HG02970 (cell line): ENCODE data around the gene NEK5.
"Not testable (repeated sequence)": the region's sequence is repeated elsewhere in the genome, so short reads cannot be mapped to it uniquely, and the experiment has no call there.

ENCODE experiments used
- ATAC-seq: cut with Tn5 transposase; IDR thresholded peaks from one replicate; pipeline ENCODE4 v1.9.1; 2021; ENCODE audit warnings: mild to moderate bottlenecking, moderate library complexity, moderate number of reproducible peaks; ENCODE audit not compliant: unreplicated experiment, low FRiP score

NEK5 gene

DNA sequence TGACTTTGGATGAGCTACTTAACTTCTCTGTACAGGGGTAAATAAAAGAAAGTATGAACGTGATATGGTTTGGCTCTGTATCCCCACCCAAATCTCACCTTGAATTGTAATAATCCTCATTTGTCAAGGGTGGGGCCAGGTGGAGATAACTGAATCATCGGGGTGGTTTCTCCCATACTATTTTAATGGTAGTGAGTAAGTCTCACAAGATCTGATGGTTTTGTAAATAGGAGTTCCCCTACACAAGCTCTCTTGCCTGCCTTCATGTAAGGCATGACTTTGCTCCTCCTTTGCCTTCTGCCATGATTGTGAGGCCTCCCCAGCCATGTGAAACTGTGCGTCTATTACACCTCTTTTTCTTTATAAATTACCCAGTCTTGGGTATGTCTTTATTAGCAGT is 43.9 kb downstream of the NEK5 start:
- ATAC-seq, result not testable (repeated sequence)

DNA sequence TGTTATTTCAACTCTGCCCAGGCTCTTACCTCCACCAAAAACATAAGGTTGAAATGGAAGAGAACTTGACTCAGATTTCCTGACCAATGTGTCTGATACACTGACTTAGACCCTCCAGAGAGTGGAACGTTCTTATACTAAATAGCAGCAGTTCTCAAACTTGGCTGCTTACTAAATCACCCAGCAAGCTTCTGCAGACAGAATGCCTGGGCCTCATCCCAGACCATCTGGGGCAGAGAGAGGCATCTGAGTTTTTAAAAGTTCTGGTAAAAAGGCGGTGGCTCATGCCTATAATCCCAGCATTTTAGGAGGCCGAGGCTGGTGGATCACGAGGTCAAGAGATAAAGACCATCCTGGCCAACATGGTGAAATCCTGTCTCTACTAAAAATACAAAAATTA is 46.3 kb downstream of the NEK5 start:
- no peak for ATAC-seq

GRCh38 chr13:52079891-52080290 is 49.0 kb downstream of the NEK5 start:
- ATAC-seq, result not testable (repeated sequence)

- no peak for ATAC-seq
Observed at GRCh38 chr13:52070929-52071523, 57.8 kb downstream of the NEK5 start.

DNA sequence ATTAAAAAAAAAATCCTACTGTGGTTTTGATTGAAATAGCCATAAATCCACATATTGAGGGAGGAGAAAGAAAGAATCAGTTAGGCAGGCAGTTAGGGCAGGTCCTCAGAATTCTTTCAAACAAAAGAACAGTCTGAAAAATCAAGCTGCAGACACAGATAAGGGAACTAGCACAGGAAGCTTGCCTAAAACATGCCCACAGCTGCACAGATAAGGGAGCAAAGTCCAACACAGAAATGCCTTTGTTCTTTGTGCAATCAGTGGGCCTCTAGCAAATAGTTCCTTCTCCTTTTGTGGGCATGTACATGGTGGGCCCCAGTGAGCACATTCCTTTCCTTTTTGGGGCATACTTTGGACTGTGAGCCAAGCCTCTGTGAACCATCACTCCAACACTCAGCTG is 61.6 kb downstream of the NEK5 start:
- no peak for ATAC-seq

GRCh38 chr13:52061587-52061986 is 67.3 kb downstream of the NEK5 start:
- ATAC-seq, result no peak

DNA sequence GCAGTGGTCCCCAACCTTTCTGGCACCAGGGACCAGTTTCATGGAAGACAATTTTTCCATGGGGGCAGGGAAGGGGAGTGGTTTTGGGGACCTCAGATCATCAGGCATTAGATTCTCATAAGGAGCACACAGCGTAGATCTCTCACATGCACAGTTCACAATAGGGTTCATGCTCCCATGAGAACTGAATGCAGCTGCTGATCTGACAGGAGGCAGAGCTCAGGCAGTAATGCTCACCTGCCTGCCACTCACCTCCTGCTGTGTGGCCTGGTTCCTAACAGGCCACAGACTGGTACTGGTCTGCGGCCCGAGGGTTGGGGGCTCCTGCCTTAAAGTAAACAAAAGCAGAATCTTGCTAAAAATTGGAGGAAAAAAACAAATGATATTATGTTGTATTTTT is 67.8 kb downstream of the NEK5 start:
- not testable (repeated sequence) for ATAC-seq

DNA sequence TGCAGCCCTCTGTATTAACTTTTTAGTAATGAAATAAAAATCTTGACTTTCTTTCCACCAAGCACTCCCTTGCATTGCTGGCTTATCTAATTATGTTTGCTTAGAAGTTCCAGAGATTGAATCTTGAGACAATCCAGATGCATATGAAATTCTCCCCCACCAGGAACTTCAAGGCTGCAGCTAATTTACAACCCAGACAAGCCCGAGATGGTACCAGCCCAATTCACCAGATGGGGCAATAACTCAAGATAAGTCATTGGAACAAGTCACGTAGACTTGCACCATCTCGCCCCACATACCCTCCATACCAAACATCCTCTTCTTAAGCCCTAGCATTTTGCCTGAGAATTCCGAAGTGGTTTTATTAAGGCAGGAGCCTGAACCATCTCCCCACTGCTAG is 75.4 kb downstream of the NEK5 start:
- ATAC-seq, result no peak

DNA sequence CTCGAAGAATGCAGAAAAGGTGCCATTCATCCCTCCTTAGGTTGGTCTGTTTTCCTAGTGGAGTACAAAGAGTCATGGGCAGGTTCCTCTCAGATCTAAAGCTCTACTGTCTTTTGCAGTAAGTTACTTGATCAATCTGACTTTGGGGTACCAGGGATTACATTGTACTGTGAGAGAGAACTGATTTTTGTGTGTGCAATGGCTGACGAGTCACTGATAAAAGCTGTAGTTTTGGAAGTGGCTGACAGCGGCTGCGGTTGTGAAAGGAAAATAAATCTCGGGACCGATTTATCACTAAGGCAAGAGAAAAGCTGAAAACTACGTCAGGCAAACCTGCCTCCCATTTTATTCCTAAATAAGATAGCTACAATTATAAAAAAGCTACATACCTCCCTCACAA is 77.5 kb downstream of the NEK5 start:
- no peak for ATAC-seq

GRCh38 chr13:52048516-52048915 is 80.4 kb downstream of the NEK5 start:
- no peak for ATAC-seq

DNA sequence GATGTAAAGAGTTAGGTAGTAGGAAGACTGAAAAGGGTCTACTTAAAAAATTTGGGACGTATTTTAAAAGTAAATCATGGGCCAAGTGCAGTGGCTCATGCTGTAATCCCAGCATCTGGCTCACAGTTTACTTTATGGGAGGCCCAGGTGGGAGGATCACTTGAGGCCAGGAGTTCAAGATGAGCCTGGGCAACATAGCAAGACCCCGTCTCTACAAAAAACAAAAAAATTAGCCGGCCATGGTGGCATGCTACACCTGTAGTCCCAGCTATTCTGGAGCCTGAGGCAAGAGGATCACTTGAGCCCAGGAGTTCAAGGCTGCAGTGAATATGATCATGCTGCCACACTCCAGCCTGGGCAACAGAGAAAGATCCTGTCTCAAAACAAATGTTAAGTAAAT is 81.4 kb downstream of the NEK5 start:
- ATAC-seq, result no peak

GRCh38 chr13:52043675-52044074 is 85.2 kb downstream of the NEK5 start:
- ATAC-seq, result no peak

DNA sequence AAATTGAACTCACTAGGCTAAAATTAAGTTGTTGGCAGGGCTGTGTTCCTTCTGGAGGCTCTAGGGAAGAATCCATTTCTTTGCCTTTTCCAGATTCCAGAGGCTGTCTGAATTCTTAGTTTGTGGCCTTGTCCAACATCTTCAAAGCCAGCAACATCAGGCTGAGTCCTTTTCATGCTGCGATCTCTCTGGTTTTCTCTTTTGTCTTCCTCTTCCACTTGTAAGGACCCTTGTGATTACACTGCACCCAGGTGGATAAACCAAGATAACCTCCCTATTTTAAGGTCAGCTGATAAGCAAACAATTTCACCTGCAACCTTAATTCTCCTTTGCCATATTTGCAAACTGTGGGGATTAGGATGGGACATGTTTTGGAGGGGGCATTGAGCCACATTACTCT is 92.8 kb downstream of the NEK5 start:
- ATAC-seq, result no peak

DNA sequence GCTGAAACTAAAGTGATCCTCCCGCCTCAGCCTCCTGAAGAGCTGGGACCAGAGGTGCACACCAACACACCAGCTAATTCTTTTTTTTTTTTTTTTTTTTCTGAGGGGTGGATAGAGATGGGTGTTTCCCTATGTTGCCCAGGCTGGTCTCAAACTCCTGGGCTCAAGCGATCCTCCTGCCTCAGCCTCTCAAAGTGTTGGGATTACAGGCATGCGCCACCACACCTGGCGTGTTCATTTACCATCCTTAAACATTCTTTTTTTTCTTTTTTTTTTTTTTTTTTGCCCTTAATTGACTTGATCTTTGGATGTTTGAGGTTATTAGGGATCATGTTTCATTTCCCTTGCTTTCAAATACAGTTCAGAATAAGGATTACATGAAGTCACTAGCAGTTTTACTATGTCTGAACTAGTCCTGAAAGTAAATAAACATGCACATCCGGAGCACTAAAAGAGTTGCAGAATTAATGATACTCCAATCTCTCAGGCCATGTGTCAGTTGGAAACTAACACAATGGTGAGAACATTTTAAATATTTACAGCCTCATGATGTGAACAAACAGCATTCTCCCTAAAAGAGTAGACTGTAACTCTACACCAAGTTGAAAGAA is 94.2 kb downstream of the NEK5 start:
- ATAC-seq, result no peak

GRCh38 chr13:52033039-52033438 is 95.8 kb downstream of the NEK5 start:
- no peak for ATAC-seq

- ATAC-seq, result not testable (repeated sequence)
Observed at GRCh38 chr13:52030401-52030800, 98.5 kb downstream of the NEK5 start.

GRCh38 chr13:52029569-52029968 is 99.3 kb downstream of the NEK5 start:
- ATAC-seq, result no peak

DNA sequence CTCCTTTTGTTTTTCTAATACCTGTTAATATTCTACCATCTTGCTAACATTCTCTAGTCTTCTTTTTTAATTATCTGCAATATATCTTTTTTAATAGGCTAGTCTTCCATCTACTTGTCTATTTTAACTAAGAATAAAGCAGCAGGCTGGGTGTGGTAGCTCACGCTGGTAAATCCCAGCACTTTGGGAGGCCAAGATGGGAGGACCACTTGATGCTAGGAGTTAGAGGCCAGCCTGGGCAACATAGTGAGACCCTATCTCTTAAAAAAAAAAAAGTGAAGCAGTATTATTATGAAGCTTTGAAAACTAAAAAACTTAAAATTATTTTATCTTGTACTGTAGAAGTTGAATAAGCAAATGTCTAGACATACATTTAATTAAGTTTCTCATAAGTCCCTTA is 101.0 kb downstream of the NEK5 start:
- no peak for ATAC-seq

- no peak for ATAC-seq
Observed at GRCh38 chr13:52026246-52026626, 102.6 kb downstream of the NEK5 start.

DNA sequence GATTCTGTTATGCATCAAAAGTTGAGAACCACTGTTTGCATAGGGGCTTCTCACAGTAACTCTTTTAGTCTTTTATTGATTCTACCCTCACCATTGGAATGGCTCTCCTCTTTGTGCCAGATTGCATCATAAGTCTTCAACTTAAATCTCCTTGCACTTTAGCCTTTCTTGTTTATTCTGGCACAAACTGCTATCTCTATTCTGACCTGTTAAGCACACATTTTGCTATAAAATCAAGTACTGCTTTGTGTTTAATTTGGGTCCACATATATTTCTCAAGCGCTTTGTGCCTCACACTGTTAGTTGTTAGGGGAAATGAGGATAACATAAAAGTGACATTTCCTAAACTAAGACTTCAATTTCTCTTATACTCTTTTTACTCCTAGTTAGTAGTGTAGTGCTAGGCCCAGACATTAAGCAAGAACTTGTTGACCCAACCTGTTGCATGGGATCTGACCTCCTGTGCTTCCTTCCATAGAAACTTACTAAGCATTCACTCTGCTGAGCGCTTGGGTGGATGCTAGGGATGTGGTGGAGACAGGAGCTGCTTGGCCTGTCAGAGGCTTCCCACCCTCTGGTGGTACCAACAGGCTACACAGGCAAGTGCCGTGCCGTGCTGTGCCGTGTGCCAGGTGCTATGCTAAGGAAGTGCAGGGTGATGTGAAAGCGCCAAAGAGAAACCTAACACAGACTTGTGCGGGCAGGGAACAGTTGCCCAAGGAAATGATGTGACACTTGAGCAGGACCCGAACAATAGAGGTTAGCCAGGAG is 103.2 kb downstream of the NEK5 start:
- no peak for ATAC-seq

- no peak for ATAC-seq
Observed at GRCh38 chr13:52024481-52024880, 104.4 kb downstream of the NEK5 start, which contains the start of gene UTP14C. Gene UTP14C (plus strand): TSS chr13:52024691. CDS start chr13:52028805, 4,114 bp downstream.

GRCh38 chr13:52022356-52022755 is 106.5 kb downstream of the NEK5 start:
- no peak for ATAC-seq
